HCT116 (cell line): Measurements from ENCODE around the gene TPK1. TPM values are rescaled to one million over a fixed set of nuclear protein-coding genes. Genes with fewer than 3 reads are reported as not detected.

Experiments
- ATAC-seq: fragments of 200-7000 bp; cut with Tn5 transposase; 2 replicates; pipeline ENCODE4 v1.9.1; 2020; ENCODE audit warnings: mild to moderate bottlenecking, moderate library complexity
- BruUV-seq: library from RNA; stranded (reverse); fragments of 400-500 nt; replicated peaks from 2 replicates; lab custom pipeline; 2021; lab: Mats Ljungman, UMichigan
- CTCF ChIA-PET: fragments of 300-600 bp; sonication (Branson Sonifier 250); formaldehyde crosslinking; loops from one replicate; lab custom pipeline; 2021; ENCODE audit warnings: antibody characterized with exemption; lab: Charles Lee
- POLR2A ChIA-PET: fragments of 300-600, 350-600 bp; sonication (Branson Sonifier 250); formaldehyde crosslinking; loops from one replicate; lab custom pipeline; 2021; ENCODE audit warnings: antibody characterized with exemption; lab: Charles Lee
- RAD21 ChIA-PET, 2 experiments: fragments of 300-600 bp; sonication (Branson Sonifier 250); formaldehyde crosslinking; loops; one replicate each; lab custom pipeline; 2023; ENCODE audit warnings: low total read pairs in 2 of 2; ENCODE audit not compliant: uncharacterized antibody in 2 of 2, unreplicated experiment in 2 of 2, low non-redundant PET in 1 of 2; lab: Charles Lee
- DNase-seq: peaks from one replicate; pipeline ENCODE4 v3.0.0-alpha.2; 2010; ENCODE audit warnings: low read depth, low spot score
- H2AFZ ChIP-seq: fragments of 200-600 bp; shearing (Covaris generic), sonication (generic); 2 replicates; pipeline ENCODE4 v1.6.1; 2017; ENCODE audit warnings: low read depth, mixed run types, mixed read lengths, antibody characterized with exemption, low read length; ENCODE audit not compliant: poor library complexity, severe bottlenecking
- H3K27ac ChIP-seq: 2 replicates; pipeline ENCODE4 v1.5.1; 2012; ENCODE audit warnings: low read depth, low read length
- H3K27me3 ChIP-seq: fragments of 200-600 bp; sonication (generic); 2 replicates; pipeline ENCODE4 v1.6.1; 2016; ENCODE audit warnings: mixed run types, low read length, mixed read lengths; ENCODE audit not compliant: insufficient read depth
- H3K36me3 ChIP-seq, 2 experiments: fragments of 200-500 bp in 1 of 2; fragments of 200-600 bp in 1 of 2; sonication (Bioruptor generic) in 1 of 2; sonication (generic) in 1 of 2; 2 replicates each; pipeline versions ENCODE4 v1.5.1 to v1.6.1; 2014 to 2016; ENCODE audit warnings: low read length in 2 of 2, inconsistent platforms in 1 of 2, mixed read lengths in 1 of 2, mixed run types in 1 of 2; ENCODE audit not compliant: insufficient read depth in 2 of 2, control insufficient read depth in 1 of 2
- H3K4me1 ChIP-seq, 2 experiments: fragments of 200-600 bp in 1 of 2; sonication (generic) in 1 of 2; 2 replicates each; pipeline versions ENCODE4 v1.5.1 to v1.6.1; 2012 to 2017; ENCODE audit warnings: low read length in 2 of 2, inconsistent platforms in 1 of 2, mild to moderate bottlenecking in 1 of 2, mixed read lengths in 1 of 2, mixed run types in 1 of 2, moderate library complexity in 1 of 2; ENCODE audit not compliant: insufficient read depth in 2 of 2, control insufficient read depth in 1 of 2
- H3K4me2 ChIP-seq: fragments of 200-600 bp; sonication (generic); 2 replicates; pipeline ENCODE4 v1.6.1; 2017; ENCODE audit warnings: mixed run types, low read length, mixed read lengths
- H3K4me3 ChIP-seq, 2 experiments: fragments of 200-600 bp in 1 of 2; sonication (generic) in 1 of 2; replicated peaks in 1 of 2; 2 replicates each; pipeline ENCODE4 v1.5.1; 2011 to 2016; ENCODE audit warnings: low read length in 2 of 2, control low read depth in 1 of 2, low read depth in 1 of 2, mild to moderate bottlenecking in 1 of 2, mixed read lengths in 1 of 2, mixed run types in 1 of 2
- H3K79me2 ChIP-seq: fragments of 200-600 bp; sonication (generic); 2 replicates; pipeline ENCODE4 v1.6.1; 2017; ENCODE audit warnings: mild to moderate bottlenecking, mixed run types, low read length, moderate library complexity, mixed read lengths; ENCODE audit not compliant: insufficient read depth
- H3K9ac ChIP-seq: fragments of 200-600 bp; sonication (generic); 2 replicates; pipeline ENCODE4 v1.6.1; 2016; ENCODE audit warnings: low read length, mixed read lengths
- H3K9me2 ChIP-seq: fragments of 200-600 bp; sonication (generic), shearing (Covaris generic); 2 replicates; pipeline ENCODE4 v1.6.1; 2017; ENCODE audit warnings: mixed run types, mild to moderate bottlenecking, moderate library complexity; ENCODE audit not compliant: insufficient read depth
- H3K9me3 ChIP-seq, 2 experiments: fragments of 200-500 bp in 1 of 2; fragments of 200-600 bp in 1 of 2; sonication (Bioruptor generic) in 1 of 2; sonication (generic) in 1 of 2; 2 replicates each; pipeline ENCODE4 v1.6.1; 2014 to 2017; ENCODE audit warnings: low read length in 2 of 2, mixed read lengths in 2 of 2, inconsistent platforms in 1 of 2, low read depth in 1 of 2, mild to moderate bottlenecking in 1 of 2, mixed run types in 1 of 2, moderate library complexity in 1 of 2; ENCODE audit not compliant: control insufficient read depth in 1 of 2, insufficient read depth in 1 of 2
- H4K20me1 ChIP-seq: fragments of 200-600 bp; sonication (generic), shearing (Covaris generic); 2 replicates; pipeline ENCODE4 v1.6.1; 2017; ENCODE audit warnings: mixed run types, mild to moderate bottlenecking, moderate library complexity; ENCODE audit not compliant: insufficient read depth
- CBX3 ChIP-seq: IDR thresholded peaks from 2 replicates; pipeline ENCODE4 v1.6.1; 2012; ENCODE audit warnings: low read depth
- CEBPB ChIP-seq: IDR thresholded peaks from 2 replicates; pipeline ENCODE4 v1.6.1; 2012; ENCODE audit warnings: low read depth
- EGR1 ChIP-seq: IDR thresholded peaks from 2 replicates; pipeline ENCODE4 v1.6.1; 2012; ENCODE audit warnings: low read depth
- ELF1 ChIP-seq: IDR thresholded peaks from 2 replicates; pipeline ENCODE4 v1.6.1; 2012; ENCODE audit warnings: low read depth, borderline replicate concordance
- EZH2 ChIP-seq: fragments of 200-600 bp; sonication (generic); IDR thresholded peaks from 2 replicates; pipeline ENCODE4 v1.6.1; 2017; ENCODE audit warnings: antibody characterized with exemption, mixed run types
- FOSL1 ChIP-seq: IDR thresholded peaks from 2 replicates; pipeline ENCODE4 v1.6.1; 2012; ENCODE audit warnings: low read depth
- RAD21 ChIP-seq: IDR thresholded peaks from 2 replicates; pipeline ENCODE4 v1.6.1; 2012; ENCODE audit warnings: low read depth, mild to moderate bottlenecking
- SP1 ChIP-seq: IDR thresholded peaks from 2 replicates; pipeline ENCODE4 v1.6.1; 2012; ENCODE audit warnings: low read depth
- SRF ChIP-seq: IDR thresholded peaks from 2 replicates; pipeline ENCODE4 v1.6.1; 2012; ENCODE audit warnings: low read depth
- TCF7L2 ChIP-seq: IDR thresholded peaks from 2 replicates; pipeline ENCODE4 v1.7.0; 2011; ENCODE audit warnings: borderline replicate concordance, inconsistent platforms; ENCODE audit not compliant: insufficient read depth, insufficient read length; ENCODE audit errors: extremely low read depth
- YY1 ChIP-seq: IDR thresholded peaks from 2 replicates; pipeline ENCODE4 v1.6.1; 2011; ENCODE audit warnings: low read length, low read depth, moderate library complexity, mild to moderate bottlenecking; ENCODE audit not compliant: insufficient replicate concordance; ENCODE audit errors: extremely low read depth
- ZFX ChIP-seq: fragments of 450-650 bp; IDR thresholded peaks from 2 replicates; pipeline ENCODE4 v1.6.1; 2017
- ZNF274 ChIP-seq: fragments of 200-500 bp; sonication (Bioruptor generic); IDR thresholded peaks from 2 replicates; pipeline ENCODE4 v1.6.1; 2014; ENCODE audit warnings: mild to moderate bottlenecking, low read depth, low read length, inconsistent platforms
- intact Hi-C: fragments of 100-400 bp; cut with micrococcal nuclease; formaldehyde crosslinking; loops from 2 replicates; pipeline ENCODE4 v1.10.0; 2022
- total RNA-seq: library from RNA; stranded (reverse); gene quantifications from one replicate; pipeline ENCODE4 v1.2.1, GENCODE V29; 2021; ENCODE audit not compliant: unreplicated experiment

Gene TPK1
- total RNA-seq, 1 experiment from 2014 or later, result 5.4 TPM

- ChIA-PET POLR2A (no interaction called here), RAD21 (no interaction called here), CTCF (no interaction called here)
- ATAC-seq, result no peak
- no peak overlapping the region for H3K4me3 ChIP-seq
- H3K27me3 ChIP-seq, result no peaks in the 10 kb centered on the region
- H3K36me3 ChIP-seq, result no peaks in the 10 kb centered on the region
- intact Hi-C loops, result no loop called here
- H3K9me3 ChIP-seq, result no peaks in the 10 kb centered on the region
- no peak overlapping the region for H2AFZ ChIP-seq
- H3K4me1 ChIP-seq, result peaks cover 14 to 15% of the 10 kb centered on the region in 2 experiments
- TF ChIP-seq SRF (no peak), ELF1 (no peak), ZFX (no peak), EZH2 (no peak), FOSL1 (no peak), CEBPB (no peak)
- no peak overlapping the region for H3K9ac ChIP-seq
- H3K27ac ChIP-seq, result no peak overlapping the region
- H3K4me2 ChIP-seq, result no peak overlapping the region
- DNase-seq, result no peak
- BruUV-seq, result no TSS peak
- H4K20me1 ChIP-seq, result no peaks in the 10 kb centered on the region
- H3K9me2 ChIP-seq, result no peaks in the 10 kb centered on the region
- no peaks in the 10 kb centered on the region for H3K79me2 ChIP-seq
These were observed 287.3 kb downstream of the TPK1 start for GRCh38 chr7:144548556-144548955.

GRCh38 chr7:144547888-144548287, 288.0 kb downstream of the TPK1 start:
- H3K4me1 ChIP-seq, result peaks cover 14 to 15% of the 10 kb centered on the region in 2 experiments
- intact Hi-C loops, result no loop called here
- H2AFZ ChIP-seq, result no peak overlapping the region
- H3K9me2 ChIP-seq, result no peaks in the 10 kb centered on the region
- H3K4me2 ChIP-seq, result no peak overlapping the region
- POLR2A ChIA-PET, result no interaction called here
- H3K79me2 ChIP-seq, result no peaks in the 10 kb centered on the region
- H4K20me1 ChIP-seq, result no peaks in the 10 kb centered on the region
- TF ChIP-seq TCF7L2 (no peak), EGR1 (no peak), YY1 (no peak), EZH2 (no peak), SP1 (no peak), CBX3 (no peak), FOSL1 (no peak), ZNF274 (no peak), RAD21 (no peak)
- ATAC-seq (no peak), DNase-seq (no peak)
- H3K27me3 ChIP-seq, result no peaks in the 10 kb centered on the region
- RAD21 ChIA-PET, result no interaction called here
- H3K27ac ChIP-seq, result no peak overlapping the region
- no peak overlapping the region for H3K4me3 ChIP-seq
- no peak overlapping the region for H3K9ac ChIP-seq
- CTCF ChIA-PET, result no interaction called here
- H3K9me3 ChIP-seq, result no peaks in the 10 kb centered on the region
- H3K36me3 ChIP-seq, result no peaks in the 10 kb centered on the region
- no TSS peak for BruUV-seq
